Erythroblast (primary cell): ENCODE data around the gene PBX1.

Experiments used
- GATA1 ChIP-seq: IDR thresholded peaks from 2 replicates; pipeline ENCODE4 v1.6.1; 2011; ENCODE audit warnings: low read depth, mild to moderate bottlenecking, control low read depth, low read length, moderate library complexity
- POLR2A ChIP-seq: IDR thresholded peaks from 2 replicates; pipeline ENCODE4 v1.6.1; 2011; ENCODE audit warnings: mild to moderate bottlenecking, low read length

DNA sequence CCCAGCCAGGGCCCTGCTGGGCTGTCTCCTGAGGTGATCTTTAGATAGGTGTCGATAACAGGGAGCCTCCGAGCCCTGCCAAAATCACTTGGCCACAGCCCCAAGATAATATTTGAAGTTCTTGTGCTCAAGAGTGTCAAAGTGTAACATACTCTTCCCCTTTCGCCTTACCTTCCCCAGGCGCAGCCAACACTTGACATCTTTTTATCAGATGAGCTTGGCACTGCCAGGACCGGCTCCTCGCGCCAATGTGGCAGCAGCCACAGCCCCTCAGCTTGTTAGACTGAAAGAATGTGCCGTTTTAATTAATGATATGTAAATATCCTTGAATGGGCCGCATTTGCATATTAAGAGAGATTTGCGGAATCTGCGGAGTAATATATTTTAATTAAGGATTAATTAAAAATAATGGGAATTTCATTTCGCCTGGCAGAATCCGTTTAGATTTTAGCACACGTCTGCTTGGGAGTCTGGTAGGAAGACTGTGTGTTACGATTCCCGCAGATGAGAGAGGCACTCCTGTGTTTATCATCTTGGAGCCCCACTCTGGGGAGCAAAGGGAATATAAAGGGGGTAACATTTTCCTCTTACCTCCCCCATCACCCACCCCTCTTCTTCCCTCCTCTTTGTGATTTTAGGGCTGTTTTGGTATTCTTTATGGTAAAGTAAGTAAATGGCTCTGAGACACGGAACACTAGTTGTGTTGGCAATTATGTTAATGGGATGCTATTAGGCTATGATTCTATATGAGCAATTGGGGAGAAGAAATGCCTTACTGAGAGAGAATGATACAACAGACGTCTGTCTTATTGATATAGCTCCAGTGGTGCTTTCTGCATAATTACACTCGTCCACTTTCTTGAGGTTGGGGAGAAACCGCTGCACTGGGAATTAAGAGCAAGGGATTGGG is 109.8 kb downstream of the PBX1 start:
- TF ChIP-seq POLR2A (no peak), GATA1 (no peak)
